SU-DHL-6 (cell line): ENCODE results near the gene ATP6V1B1.

ENCODE experiments used
- CTCF ChIP-seq: fragments of 200-600 bp; sonication (generic); IDR thresholded peaks from one replicate; pipeline ENCODE4 v1.5.1; 2017; ENCODE audit warnings: antibody characterized with exemption, mild to moderate bottlenecking, low read length, moderate library complexity; ENCODE audit not compliant: insufficient read depth, poor library complexity, severe bottlenecking
- EZH2phosphoT487 ChIP-seq: fragments of 200-600 bp; sonication (generic), shearing (Covaris generic); conservative IDR thresholded peaks from 2 replicates; pipeline ENCODE4 v1.6.1; 2018; ENCODE audit warnings: mild to moderate bottlenecking, antibody characterized with exemption, low read length, moderate library complexity, mixed read lengths

GRCh38 chr2:70889716-70890037 lies 46.0 kb upstream of the ATP6V1B1 start:
- TF ChIP-seq CTCF (no peak), EZH2phosphoT487 (no peak)
